Measurements from ENCODE around the gene RASA3.
"Not testable (repeated sequence)": the region's sequence is repeated elsewhere in the genome, so short reads cannot be mapped to it uniquely, and the experiment has no call there.

DNA sequence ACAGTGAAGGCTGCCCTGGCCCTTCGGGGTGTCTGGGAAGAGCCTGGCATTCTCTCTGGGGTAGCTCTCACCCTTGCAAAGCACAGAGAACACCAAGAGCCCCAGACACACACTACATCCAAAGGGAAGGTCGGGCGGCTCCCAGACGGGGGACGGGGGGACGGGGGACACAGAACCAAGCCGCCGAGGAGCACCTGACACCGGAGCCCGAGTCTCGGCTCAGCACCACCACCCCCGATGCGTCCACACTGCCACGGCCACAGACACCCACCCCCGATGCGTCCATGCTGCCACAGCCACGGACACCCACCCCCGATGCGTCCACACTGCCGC lies 29.2 kb downstream of the RASA3 start:
- TF ChIP-seq HCFC1 (IDR thresholded peaks at IDR 0.05; ENCODE audit: low read length); NR2C2 (IDR thresholded peaks at IDR 0.05; ENCODE audit: borderline replicate concordance, control insufficient read depth, insufficient read length, low read depth); YY1 (IDR thresholded peaks at IDR 0.05; ENCODE audit: low read depth, low read length); BRCA1 (IDR thresholded peaks at IDR 0.05; ENCODE audit: low read depth, low read length); SP1 (IDR thresholded peaks at IDR 0.05; ENCODE audit: low read depth, low read length); POLR2A (IDR thresholded peaks at IDR 0.05; ENCODE audit: low read depth, low read length); TARDBP (IDR thresholded peaks at IDR 0.05; ENCODE audit: borderline replicate concordance); KDM1A (IDR thresholded peaks at IDR 0.05; ENCODE audit: borderline replicate concordance); EP300 (IDR thresholded peaks at IDR 0.05; ENCODE audit: borderline replicate concordance in 1 of 2, control insufficient read depth in 1 of 2, low read depth in 2 of 2, low read length in 2 of 2): not testable (repeated sequence)
- TF ChIP-seq, protein P1, sequence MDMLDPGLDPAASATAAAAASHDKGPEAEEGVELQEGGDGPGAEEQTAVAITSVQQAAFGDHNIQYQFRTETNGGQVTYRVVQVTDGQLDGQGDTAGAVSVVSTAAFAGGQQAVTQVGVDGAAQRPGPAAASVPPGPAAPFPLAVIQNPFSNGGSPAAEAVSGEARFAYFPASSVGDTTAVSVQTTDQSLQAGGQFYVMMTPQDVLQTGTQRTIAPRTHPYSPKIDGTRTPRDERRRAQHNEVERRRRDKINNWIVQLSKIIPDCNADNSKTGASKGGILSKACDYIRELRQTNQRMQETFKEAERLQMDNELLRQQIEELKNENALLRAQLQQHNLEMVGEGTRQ (IDR thresholded peaks at IDR 0.05; ENCODE audit: borderline replicate concordance, low read depth, low read length), result not testable (repeated sequence)
- TF ChIP-seq, protein P2, sequence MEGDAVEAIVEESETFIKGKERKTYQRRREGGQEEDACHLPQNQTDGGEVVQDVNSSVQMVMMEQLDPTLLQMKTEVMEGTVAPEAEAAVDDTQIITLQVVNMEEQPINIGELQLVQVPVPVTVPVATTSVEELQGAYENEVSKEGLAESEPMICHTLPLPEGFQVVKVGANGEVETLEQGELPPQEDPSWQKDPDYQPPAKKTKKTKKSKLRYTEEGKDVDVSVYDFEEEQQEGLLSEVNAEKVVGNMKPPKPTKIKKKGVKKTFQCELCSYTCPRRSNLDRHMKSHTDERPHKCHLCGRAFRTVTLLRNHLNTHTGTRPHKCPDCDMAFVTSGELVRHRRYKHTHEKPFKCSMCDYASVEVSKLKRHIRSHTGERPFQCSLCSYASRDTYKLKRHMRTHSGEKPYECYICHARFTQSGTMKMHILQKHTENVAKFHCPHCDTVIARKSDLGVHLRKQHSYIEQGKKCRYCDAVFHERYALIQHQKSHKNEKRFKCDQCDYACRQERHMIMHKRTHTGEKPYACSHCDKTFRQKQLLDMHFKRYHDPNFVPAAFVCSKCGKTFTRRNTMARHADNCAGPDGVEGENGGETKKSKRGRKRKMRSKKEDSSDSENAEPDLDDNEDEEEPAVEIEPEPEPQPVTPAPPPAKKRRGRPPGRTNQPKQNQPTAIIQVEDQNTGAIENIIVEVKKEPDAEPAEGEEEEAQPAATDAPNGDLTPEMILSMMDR (IDR thresholded peaks at IDR 0.05 in 2 of 3, conservative IDR thresholded peaks at IDR 0.05 in 1 of 3; ENCODE audit: control insufficient read depth in 2 of 3, extremely low read depth in 1 of 3, insufficient read depth in 1 of 3, low read depth in 3 of 3, low read length in 3 of 3), result not testable (repeated sequence)

Data from GM12878 (cell line).